ENCODE data around the gene LDLRAD2.

GRCh38 chr1:21843208-21843607, 31.1 kb downstream of the LDLRAD2 start:
- TF ChIP-seq, protein P1, sequence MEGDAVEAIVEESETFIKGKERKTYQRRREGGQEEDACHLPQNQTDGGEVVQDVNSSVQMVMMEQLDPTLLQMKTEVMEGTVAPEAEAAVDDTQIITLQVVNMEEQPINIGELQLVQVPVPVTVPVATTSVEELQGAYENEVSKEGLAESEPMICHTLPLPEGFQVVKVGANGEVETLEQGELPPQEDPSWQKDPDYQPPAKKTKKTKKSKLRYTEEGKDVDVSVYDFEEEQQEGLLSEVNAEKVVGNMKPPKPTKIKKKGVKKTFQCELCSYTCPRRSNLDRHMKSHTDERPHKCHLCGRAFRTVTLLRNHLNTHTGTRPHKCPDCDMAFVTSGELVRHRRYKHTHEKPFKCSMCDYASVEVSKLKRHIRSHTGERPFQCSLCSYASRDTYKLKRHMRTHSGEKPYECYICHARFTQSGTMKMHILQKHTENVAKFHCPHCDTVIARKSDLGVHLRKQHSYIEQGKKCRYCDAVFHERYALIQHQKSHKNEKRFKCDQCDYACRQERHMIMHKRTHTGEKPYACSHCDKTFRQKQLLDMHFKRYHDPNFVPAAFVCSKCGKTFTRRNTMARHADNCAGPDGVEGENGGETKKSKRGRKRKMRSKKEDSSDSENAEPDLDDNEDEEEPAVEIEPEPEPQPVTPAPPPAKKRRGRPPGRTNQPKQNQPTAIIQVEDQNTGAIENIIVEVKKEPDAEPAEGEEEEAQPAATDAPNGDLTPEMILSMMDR (IDR thresholded peaks at IDR 0.05): no peak
- no peak for TF ChIP-seq POLR2AphosphoS5 (IDR thresholded peaks at IDR 0.05)
